Mucosa of stomach (tissue), 1 donor: ENCODE results near the gene NAV3.

ENCODE experiments used
- H3K27me3 ChIP-seq: one replicate; pipeline ENCODE4 v1.7.0; 2013; ENCODE audit warnings: mild to moderate bottlenecking, low read length; ENCODE audit not compliant: control insufficient read depth, insufficient read depth
- H3K36me3 ChIP-seq: one replicate; pipeline ENCODE4 v1.7.0; 2013; ENCODE audit warnings: low read length; ENCODE audit not compliant: control insufficient read depth, insufficient read depth
- H3K4me1 ChIP-seq: one replicate; pipeline ENCODE4 v1.7.0; 2013; ENCODE audit warnings: mild to moderate bottlenecking, low read length; ENCODE audit not compliant: control insufficient read depth, insufficient read depth
- H3K4me3 ChIP-seq: one replicate; pipeline ENCODE4 v1.7.0; 2013; ENCODE audit warnings: low read length
- H3K9ac ChIP-seq: one replicate; pipeline ENCODE4 v1.7.0; 2013; ENCODE audit warnings: mild to moderate bottlenecking, low read length, moderate library complexity
- H3K9me3 ChIP-seq: one replicate; pipeline ENCODE4 v1.7.0; 2013; ENCODE audit warnings: mild to moderate bottlenecking, low read length, moderate library complexity; ENCODE audit not compliant: control insufficient read depth
- donor health status: Pancreatic carcinoma.

NAV3 gene

DNA sequence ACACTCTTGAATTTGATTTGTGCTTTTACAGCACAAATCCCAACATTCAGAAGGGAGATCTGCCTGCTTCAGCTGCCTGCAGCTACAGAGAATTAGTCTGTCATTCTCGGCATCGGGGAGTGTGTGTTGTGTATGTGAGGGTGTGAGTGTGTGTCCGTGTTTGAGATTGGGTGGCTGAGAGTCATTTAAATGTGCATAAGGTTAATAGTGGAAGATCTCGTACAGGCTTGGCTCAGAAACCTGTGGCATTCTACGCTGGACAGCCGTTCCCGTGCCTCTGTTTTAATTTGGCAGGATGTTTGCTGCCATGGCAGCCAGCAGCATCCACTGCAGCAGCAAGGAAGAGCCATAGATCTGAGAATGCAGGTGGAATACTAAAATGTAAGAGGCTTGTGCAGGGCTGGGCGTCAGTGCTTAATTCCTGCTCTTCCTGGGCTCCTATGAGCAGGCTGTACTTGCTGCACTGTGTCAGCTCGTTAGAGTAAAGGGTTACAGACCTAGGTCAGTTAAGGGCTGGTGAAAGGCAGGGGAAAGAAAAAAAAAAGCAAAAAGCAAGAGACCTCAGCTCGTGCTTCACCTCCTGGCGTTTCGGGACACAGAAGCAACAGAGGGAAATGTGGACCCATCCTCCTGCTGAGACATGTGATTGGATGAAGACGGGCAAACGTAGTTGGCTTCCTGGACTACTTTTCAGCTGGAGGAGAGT is 205.4 kb downstream of the NAV3 start:
- Histone ChIP-seq H3K36me3 (no peaks in the 10 kb centered on the region), H3K4me3 (no peak overlapping the region), H3K27me3 (no peaks in the 10 kb centered on the region), H3K9ac (no peak overlapping the region), H3K4me1 (no peaks in the 10 kb centered on the region), H3K9me3 (no peaks in the 10 kb centered on the region)

DNA sequence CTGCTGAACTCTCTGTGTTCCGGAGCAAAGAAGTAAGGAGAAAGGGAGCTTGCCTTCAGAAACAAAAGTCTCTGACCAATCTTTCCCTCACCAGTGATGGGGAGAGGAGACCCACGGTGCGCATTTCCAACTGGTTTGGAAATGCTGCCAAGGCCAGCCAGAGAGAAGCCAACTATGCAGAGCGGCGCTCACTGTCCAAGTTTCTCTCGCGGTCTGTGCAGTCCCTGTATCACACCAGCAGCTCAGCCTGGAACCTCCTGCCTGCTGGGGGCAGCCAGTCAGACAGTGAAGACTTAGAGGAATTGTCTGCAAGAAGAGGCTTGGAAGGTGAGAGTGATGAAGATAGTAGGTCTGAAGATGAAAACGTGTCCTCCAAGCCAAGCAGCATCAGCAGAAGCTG is 206.2 kb downstream of the NAV3 start:
- no peaks in the 10 kb centered on the region for H3K9me3 ChIP-seq
- no peaks in the 10 kb centered on the region for H3K4me1 ChIP-seq
- H3K4me3 ChIP-seq = no peak overlapping the region
- no peaks in the 10 kb centered on the region for H3K27me3 ChIP-seq
- H3K9ac ChIP-seq = no peak overlapping the region
- H3K36me3 ChIP-seq = no peaks in the 10 kb centered on the region

- no peaks in the 10 kb centered on the region for H3K9me3 ChIP-seq
- no peaks in the 10 kb centered on the region for H3K27me3 ChIP-seq
- no peak overlapping the region for H3K9ac ChIP-seq
- no peaks in the 10 kb centered on the region for H3K36me3 ChIP-seq
- no peaks in the 10 kb centered on the region for H3K4me1 ChIP-seq
- H3K4me3 ChIP-seq = no peak overlapping the region
Measured at GRCh38 chr12:78037707-78038106, 207.0 kb downstream of the NAV3 start.

DNA sequence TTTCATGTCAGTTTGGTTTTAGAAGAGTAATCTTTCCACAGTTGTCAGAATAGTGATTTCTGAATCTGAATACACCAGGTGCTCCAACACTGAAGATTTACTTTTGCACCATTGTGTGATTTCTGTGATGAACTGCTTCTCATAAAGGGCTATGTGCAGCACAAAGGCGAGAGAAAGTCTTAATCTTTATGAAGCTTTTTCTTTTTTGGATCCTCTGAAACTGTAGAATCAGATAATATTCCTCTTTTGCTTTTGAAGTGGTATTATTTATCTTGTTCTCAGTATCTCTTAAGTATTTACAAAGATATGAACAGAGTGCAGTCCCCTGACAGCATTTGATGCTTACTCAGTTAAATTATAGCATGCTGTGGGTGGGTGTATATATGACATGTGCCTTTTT is 207.8 kb downstream of the NAV3 start:
- Histone ChIP-seq H3K4me3 (no peak overlapping the region), H3K27me3 (no peaks in the 10 kb centered on the region), H3K9me3 (no peaks in the 10 kb centered on the region), H3K36me3 (no peaks in the 10 kb centered on the region), H3K9ac (no peak overlapping the region), H3K4me1 (no peaks in the 10 kb centered on the region)

- Histone ChIP-seq H3K27me3 (no peaks in the 10 kb centered on the region), H3K4me3 (no peak overlapping the region)
Measured at GRCh38 chr12:78038986-78039385, 208.3 kb downstream of the NAV3 start.

GRCh38 chr12:78040111-78040510 is 209.4 kb downstream of the NAV3 start:
- Histone ChIP-seq H3K9ac (no peak overlapping the region), H3K4me1 (no peaks in the 10 kb centered on the region), H3K27me3 (no peaks in the 10 kb centered on the region), H3K9me3 (no peaks in the 10 kb centered on the region), H3K36me3 (no peaks in the 10 kb centered on the region), H3K4me3 (no peak overlapping the region)

More at GRCh38 chr12:78038986-78039385, 208.3 kb downstream of the NAV3 start:
- no peak overlapping the region for H3K9ac ChIP-seq
- no peaks in the 10 kb centered on the region for H3K4me1 ChIP-seq
- H3K9me3 ChIP-seq = no peaks in the 10 kb centered on the region
- H3K36me3 ChIP-seq = no peaks in the 10 kb centered on the region

DNA sequence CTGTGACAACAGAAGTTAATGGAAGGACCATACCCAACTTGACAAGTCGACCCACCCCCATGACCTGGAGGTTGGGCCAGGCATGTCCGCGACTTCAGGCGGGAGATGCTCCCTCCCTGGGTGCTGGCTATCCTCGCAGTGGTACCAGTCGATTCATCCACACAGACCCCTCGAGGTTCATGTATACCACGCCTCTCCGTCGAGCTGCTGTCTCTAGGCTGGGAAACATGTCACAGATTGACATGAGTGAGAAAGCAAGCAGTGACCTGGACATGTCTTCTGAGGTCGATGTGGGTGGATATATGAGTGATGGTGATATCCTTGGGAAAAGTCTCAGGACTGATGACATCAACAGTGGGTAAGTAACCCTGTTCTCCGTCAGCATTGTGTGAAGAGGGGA is 220.1 kb downstream of the NAV3 start:
- H3K36me3 ChIP-seq = no peaks in the 10 kb centered on the region

DNA sequence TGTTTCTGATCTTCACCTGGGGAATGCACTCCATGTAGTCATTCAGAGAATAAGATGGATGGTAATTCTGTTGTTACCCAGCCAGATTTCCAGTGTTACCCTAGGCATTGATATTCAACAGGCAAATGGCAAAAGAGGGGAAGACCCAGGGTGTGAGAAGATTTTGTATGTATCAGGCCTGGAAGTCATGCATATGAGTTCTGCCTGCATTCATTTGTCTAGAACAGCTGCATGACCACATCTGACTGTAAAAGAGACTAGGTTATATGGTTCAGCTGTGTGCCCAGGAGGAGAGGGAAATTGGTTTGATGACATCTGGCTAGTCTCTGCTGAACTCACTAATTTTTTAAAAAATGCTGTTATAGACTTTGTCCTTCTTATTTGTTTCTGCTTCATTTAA is 224.9 kb downstream of the NAV3 start:
- Histone ChIP-seq H3K4me1 (no peaks in the 10 kb centered on the region), H3K4me3 (no peak overlapping the region), H3K27me3 (no peaks in the 10 kb centered on the region), H3K36me3 (no peaks in the 10 kb centered on the region), H3K9me3 (no peaks in the 10 kb centered on the region), H3K9ac (no peak overlapping the region)

More for the DNA sequence above, 220.1 kb downstream of the NAV3 start:
- Histone ChIP-seq H3K4me3 (no peak overlapping the region), H3K9me3 (no peaks in the 10 kb centered on the region), H3K27me3 (no peaks in the 10 kb centered on the region), H3K9ac (no peak overlapping the region), H3K4me1 (no peaks in the 10 kb centered on the region)

- H3K9me3 ChIP-seq = no peaks in the 10 kb centered on the region
- H3K9ac ChIP-seq = no peak overlapping the region
- H3K4me1 ChIP-seq = no peaks in the 10 kb centered on the region
- no peaks in the 10 kb centered on the region for H3K36me3 ChIP-seq
- no peak overlapping the region for H3K4me3 ChIP-seq
- no peaks in the 10 kb centered on the region for H3K27me3 ChIP-seq
Measured at GRCh38 chr12:78057075-78057474, 226.4 kb downstream of the NAV3 start.

DNA sequence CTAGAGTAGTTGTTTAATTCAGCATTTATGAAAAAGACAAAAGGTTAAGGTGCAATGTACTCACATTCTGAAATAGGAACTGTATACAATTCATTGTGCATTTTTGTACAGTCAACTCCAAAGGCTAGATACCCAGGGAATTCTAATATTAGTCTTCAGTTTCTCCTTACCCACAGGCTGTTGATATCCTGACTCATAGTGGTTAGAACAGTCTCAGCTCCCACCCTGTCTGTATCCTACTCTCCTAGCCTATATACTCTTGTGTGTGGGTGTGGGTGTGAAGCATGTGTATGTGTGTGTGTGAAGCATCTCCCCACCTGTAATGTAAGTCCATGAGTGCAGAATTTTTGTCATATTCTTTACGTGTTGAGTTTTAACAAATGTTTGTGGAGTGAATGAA is 229.5 kb downstream of the NAV3 start:
- Histone ChIP-seq H3K9me3 (no peaks in the 10 kb centered on the region), H3K36me3 (no peaks in the 10 kb centered on the region), H3K27me3 (no peaks in the 10 kb centered on the region), H3K4me1 (no peaks in the 10 kb centered on the region), H3K4me3 (no peak overlapping the region), H3K9ac (no peak overlapping the region)

- Histone ChIP-seq H3K4me1 (no peaks in the 10 kb centered on the region), H3K27me3 (no peaks in the 10 kb centered on the region), H3K36me3 (no peaks in the 10 kb centered on the region), H3K9ac (no peak overlapping the region), H3K9me3 (no peaks in the 10 kb centered on the region), H3K4me3 (no peak overlapping the region)
Measured at GRCh38 chr12:78062786-78063185, 232.1 kb downstream of the NAV3 start.

- Histone ChIP-seq H3K4me1 (no peaks in the 10 kb centered on the region), H3K4me3 (no peak overlapping the region), H3K9ac (no peak overlapping the region), H3K36me3 (no peaks in the 10 kb centered on the region), H3K9me3 (no peaks in the 10 kb centered on the region), H3K27me3 (no peaks in the 10 kb centered on the region)
Measured at GRCh38 chr12:78081590-78082314, 251.1 kb downstream of the NAV3 start.
